Stimulated activated CD8-positive, alpha-beta memory T cell treated with anti-CD3 and anti-CD28 coated beads, Interleukin-2, amount 100 ng/mL, for 48 hours (primary cell): ENCODE results near the gene TBC1D16.
"Not testable (repeated sequence)": the region's sequence is repeated elsewhere in the genome, so short reads cannot be mapped to it uniquely, and the experiment has no call there.

Experiments
- DNase-seq, 2 donors: peaks; one replicate each; pipeline ENCODE4 v3.0.0-alpha.2; 2020; ENCODE audit warnings: low read depth in 2 of 2

Gene TBC1D16

GRCh38 chr17:79976451-79976850, 59.2 kb downstream of the TBC1D16 start:
- no peak for DNase-seq

DNA sequence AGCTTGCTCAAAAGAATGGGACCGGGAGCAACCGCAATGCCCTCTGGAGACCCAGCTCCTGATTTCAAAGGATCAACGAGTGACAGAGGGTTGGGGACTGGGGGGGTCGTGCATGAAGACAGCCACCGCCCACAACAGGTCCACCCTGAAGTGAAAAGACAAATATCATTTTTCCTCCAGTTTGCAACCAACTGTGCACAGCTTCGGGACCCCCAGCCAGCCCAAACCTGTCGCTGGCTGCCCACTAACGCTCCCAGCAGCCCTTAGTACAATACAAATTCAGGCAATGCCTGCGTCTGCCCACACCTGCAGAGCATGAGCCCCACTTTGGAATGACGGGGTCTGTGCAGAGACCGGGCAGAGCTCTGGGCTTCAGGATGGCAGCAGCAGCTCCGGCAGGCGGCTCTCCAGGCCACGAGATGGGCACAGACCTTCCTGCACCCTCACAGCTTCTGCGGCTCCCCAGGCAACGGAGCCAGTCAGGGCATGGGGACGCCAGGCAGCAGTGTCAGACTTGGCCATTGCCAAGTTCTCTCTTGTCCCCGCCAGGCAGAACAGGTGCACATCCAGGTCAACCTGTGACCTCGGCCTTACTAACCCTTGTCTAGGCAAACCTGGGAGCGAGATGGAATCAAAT, 60.1 kb downstream of the TBC1D16 start:
- DNase-seq, result no peak

DNA sequence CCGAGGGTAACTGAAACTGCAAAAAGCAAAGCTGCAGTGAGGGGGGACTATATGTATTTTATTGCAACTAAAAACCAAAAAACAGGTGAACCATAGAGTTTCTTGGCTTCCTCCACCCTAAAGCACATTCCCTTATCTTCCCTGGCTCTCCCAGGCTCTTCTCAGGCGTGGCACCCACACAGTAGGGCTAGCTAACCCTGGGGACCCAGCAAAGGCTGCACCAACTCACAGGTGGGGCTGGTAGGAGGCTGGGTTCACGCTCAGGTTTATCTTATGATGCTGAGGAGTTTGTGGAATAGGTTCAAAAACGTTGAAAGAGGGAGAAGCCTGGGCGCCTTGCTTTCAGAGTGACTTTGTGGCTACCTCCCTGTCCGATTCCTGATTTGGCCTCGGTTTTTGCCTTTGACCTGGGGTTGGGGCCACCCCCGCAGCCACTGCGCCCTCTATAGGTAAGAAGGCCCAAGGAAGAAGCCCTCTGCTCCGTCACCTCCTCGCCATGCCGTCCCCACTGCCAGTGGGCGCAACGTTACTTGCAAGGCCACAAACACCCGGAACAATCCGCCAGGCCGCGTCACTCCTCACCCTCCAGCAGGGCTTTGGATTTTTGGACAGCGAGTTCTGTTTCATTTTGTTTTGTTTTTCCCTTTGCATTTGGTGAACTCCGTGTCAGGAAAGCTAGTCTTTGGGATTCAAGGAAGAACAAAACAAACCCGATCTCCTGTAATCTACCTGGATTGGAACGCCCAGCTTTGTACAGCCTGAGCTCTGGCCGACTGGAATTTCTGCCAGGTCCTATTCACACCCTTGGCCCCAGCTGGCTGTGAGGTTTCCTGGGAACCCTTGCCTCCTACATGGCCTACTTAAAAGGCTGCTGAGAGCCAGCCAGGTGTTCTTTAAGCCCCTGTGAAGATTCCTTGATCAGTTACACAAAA, 60.8 kb downstream of the TBC1D16 start:
- no peak for DNase-seq

GRCh38 chr17:79971651-79972050, 64.0 kb downstream of the TBC1D16 start:
- DNase-seq, result no peak

GRCh38 chr17:79970576-79971068, 65.0 kb downstream of the TBC1D16 start:
- DNase-seq, result no peak

GRCh38 chr17:79969906-79970305, 65.8 kb downstream of the TBC1D16 start:
- DNase-seq, result no peak

DNA sequence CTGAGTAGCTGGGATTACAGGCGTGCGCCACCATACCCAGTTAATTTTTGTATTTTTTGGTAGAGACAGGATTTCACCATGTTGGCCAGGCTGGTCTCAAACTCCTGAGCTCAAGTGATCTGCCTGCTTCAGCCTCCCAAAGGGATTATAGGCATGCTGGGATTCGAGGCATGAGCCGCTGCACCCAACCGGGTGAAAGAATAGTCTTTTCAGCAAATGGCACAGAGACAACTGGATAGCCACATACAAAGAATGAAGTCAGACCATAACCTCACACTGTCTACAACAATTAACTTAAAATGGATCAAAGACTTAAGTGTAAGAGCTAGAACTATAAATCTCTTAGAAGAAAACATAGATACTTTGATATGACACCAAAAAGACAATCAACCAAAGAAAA, 67.6 kb downstream of the TBC1D16 start:
- no peak for DNase-seq

- no peak for DNase-seq
These were observed 69.0 kb downstream of the TBC1D16 start for GRCh38 chr17:79966681-79967080.

DNA sequence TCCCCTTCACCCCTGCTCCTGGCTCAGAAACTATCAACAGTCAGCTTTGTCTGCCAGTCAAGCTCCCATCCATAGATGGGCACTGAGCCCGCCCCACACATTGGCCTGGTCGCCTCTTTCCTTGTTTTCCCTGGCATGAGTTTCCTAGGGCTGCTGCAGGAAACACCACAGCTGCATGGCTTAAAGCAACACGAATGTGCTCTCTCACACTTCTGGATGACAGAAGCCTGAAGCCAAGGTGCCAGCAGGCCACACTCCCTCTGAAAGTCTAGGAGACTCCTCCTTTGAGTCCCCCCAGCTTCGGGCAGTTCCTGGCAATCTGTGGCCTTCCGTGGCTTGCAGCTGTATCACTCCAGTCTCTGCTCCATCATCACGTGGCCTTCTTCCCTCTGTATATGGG, 69.9 kb downstream of the TBC1D16 start:
- DNase-seq, result no peak

DNA sequence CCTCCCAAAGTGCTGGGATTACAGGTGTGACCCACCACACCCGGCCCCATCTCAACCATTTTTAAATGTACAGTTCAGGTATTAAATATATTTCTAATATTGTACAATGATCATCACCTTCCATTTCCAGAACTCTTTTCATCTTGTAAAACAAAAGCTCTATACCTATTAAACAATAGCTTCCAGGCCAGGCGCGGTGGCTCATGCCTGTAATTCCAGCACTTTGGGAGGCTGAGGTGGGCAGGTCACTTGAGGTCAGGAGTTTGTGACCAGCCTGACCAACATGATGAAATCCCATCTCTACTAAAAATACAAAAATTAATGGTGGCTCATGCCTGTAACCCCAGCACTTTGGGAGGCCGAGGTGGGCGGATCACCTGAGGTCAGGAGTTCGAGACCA, 73.2 kb downstream of the TBC1D16 start:
- DNase-seq, result not testable (repeated sequence)

DNA sequence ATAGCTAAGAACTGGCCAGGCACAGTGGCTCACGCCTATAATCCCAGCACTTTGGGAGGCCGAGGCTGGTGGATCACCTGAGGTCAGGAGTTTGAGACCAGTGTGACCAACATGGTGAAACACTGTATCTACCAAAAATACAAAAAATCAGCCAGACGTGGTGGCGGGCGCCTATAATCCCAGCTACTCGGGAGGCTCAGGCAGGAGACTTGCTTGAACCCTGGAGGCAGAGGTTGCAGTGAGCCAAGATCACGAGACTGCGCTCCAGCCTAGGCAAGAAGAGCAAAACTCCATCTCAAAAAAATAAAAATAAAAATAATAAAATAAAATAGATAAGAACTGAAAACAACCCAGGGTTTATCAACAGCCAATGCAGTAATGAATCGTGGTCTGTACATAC, 74.1 kb downstream of the TBC1D16 start:
- DNase-seq, result not testable (repeated sequence)

GRCh38 chr17:79960788-79961522, 74.7 kb downstream of the TBC1D16 start:
- DNase-seq, result no peak

DNA sequence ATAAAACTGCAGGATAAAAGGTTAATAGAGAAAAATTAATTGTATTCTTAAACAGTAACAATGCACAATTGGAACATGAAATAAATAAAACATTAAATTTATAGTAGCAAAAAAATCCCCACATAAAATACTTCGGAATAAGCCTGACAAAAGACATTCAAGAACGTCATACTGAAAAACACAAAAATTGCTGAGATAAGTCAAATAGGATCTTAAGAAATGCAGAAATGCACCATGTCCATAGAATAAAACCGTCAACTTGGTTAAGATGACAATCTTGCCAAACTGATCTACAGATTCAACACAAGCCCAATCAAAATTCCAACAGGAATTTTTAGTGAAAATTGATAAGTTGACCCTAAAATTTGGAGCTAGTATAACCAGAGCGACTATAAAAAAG, 76.6 kb downstream of the TBC1D16 start:
- no peak for DNase-seq

- DNase-seq, result no peak
These were observed 78.8 kb downstream of the TBC1D16 start for GRCh38 chr17:79956853-79957252.

DNA sequence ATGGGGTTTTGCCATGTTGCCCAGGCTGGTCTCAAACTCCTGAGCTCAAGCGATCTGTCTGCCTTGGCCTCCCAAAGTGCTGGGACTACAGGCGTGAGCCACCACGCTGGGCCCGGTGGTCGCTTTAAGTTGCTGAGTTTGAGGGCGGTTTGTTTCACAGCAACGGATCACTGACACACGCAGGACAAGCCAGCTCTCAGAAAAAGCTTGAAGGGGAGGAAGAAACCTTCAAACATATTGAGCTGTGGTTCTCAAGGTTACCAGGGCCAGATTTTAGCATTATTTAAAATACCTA, 79.3 kb downstream of the TBC1D16 start:
- DNase-seq, result not testable (repeated sequence)

DNA sequence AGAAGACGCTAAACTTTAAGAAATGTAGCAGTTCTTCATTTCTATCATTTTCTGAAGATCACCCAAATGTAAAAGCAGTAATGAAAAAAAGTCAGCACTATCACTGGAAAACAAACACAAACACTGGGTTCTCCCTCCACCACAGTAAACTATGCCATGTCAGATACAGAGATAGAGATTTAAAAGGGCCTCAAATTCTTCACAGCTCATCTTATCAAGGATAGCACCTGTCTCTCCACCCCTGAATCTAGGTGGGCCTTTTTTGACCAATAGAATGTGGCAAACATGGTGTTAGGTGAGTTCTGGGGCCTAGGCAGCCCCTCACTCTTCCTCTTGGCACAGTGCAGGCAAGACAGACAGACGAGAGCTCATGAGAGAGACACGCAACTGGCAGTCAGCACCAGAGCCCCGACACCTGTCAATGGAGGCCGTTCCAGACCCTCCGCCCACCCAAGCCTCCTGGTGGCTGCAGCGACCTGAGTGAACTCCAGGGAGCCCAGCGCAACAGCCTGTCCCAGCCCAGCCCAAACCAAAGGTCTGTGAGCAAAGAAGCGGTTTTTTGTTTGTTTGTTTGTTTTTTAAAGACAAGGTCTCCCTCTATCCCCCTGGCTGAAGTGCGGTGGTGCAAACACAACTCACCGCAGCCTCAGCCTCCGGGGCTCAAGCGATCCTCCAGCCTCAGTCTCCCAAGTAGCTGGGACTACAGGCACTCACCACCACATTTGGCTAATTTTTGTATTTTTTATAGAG, 79.8 kb downstream of the TBC1D16 start:
- DNase-seq, result no peak

GRCh38 chr17:79955167-79955549, 80.5 kb downstream of the TBC1D16 start:
- no peak for DNase-seq

- no peak for DNase-seq
These were observed 81.1 kb downstream of the TBC1D16 start for GRCh38 chr17:79954281-79955166.

DNA sequence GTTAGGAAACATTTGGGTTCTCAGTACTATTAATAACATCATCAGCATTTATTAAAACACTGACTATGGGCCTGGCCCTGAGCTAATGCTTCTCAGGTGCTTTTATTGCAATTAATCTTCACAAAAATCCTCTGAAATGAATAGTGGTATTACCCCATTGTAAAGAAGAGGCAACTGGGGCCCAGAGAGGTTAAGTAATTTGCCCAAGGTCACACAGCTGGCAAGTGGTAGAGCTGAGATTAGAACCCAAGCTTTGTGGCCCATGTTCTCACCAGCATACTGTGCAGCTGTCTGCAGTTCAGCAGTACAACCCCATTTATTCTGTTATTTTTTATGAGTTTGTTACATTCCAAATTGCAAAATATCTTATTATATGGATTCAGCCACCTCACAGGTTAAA, 82.3 kb downstream of the TBC1D16 start:
- DNase-seq, result no peak

GRCh38 chr17:79952901-79953300, 82.8 kb downstream of the TBC1D16 start:
- no peak for DNase-seq
